Cardiac fibroblast (primary cell): ENCODE data around the gene ZIC4.

Experiments
- DNase-seq, 2 donors: peaks; one replicate each; pipeline versions ENCODE4 v3.0.0 to v3.0.0-alpha.2; 2010; ENCODE audit warnings: low read depth in 2 of 2
- H3K4me3 ChIP-seq, 2 donors: replicated peaks in 1 of 2; 1 replicate in 1 of 2; 2 replicates in 1 of 2; pipeline ENCODE4 v1.5.1; 2011; ENCODE audit warnings: low read depth in 2 of 2, low read length in 2 of 2, mild to moderate bottlenecking in 2 of 2, moderate library complexity in 1 of 2
- CTCF ChIP-seq: IDR thresholded peaks from one replicate; pipeline ENCODE4 v1.5.1; 2011; ENCODE audit warnings: low read depth, mild to moderate bottlenecking, low read length, inconsistent platforms

ZIC4 gene

GRCh38 chr3:147388700-147389580 is 17.4 kb downstream of the ZIC4 start:
- no peak for TF ChIP-seq CTCF
- DNase-seq: no peak
- H3K4me3 ChIP-seq: no peak overlapping the region

- no peak for TF ChIP-seq CTCF
- H3K4me3 ChIP-seq: no peak overlapping the region
Observed at GRCh38 chr3:147387885-147388699, 18.3 kb downstream of the ZIC4 start.

GRCh38 chr3:147387291-147387884 is 19.0 kb downstream of the ZIC4 start:
- TF ChIP-seq CTCF: no peak
- DNase-seq: no peak
- no peak overlapping the region for H3K4me3 ChIP-seq

More at GRCh38 chr3:147387885-147388699, 18.3 kb downstream of the ZIC4 start:
- no peak for DNase-seq

GRCh38 chr3:147385059-147386012 is 21.0 kb downstream of the ZIC4 start:
- no peak for DNase-seq
- no peak overlapping the region for H3K4me3 ChIP-seq
- TF ChIP-seq CTCF: no peak

GRCh38 chr3:147384210-147385058 is 21.9 kb downstream of the ZIC4 start:
- peak; percentile 1 for TF ChIP-seq CTCF
- DNase-seq: no peak
- no peak overlapping the region for H3K4me3 ChIP-seq
